Fibroblast of villous mesenchyme (primary cell): ENCODE data around the gene CPSF3. TPM values are rescaled to one million over a fixed set of nuclear protein-coding genes. Genes with fewer than 3 reads are reported as not detected.
A peak's percentile ranks its signal among the peaks of the same experiment; 100 is the strongest.

Experiments used
- DNase-seq: peaks from one replicate; pipeline ENCODE4 v3.0.0-alpha.2; 2010; ENCODE audit warnings: low read depth
- H3K4me3 ChIP-seq: 2 replicates; pipeline ENCODE4 v1.5.1; 2011; ENCODE audit warnings: low read depth, mild to moderate bottlenecking, low read length
- CTCF ChIP-seq: IDR thresholded peaks from 2 replicates; pipeline ENCODE4 v1.5.1; 2012; ENCODE audit warnings: low read depth, mild to moderate bottlenecking, low read length; ENCODE audit not compliant: insufficient read depth
- total RNA-seq: library from RNA; depleted of rRNA; stranded (reverse); fragments of >200 nt; gene quantifications from 2 replicates; pipeline ENCODE4 v1.2.3, GENCODE V29; 2012

Gene CPSF3
- total RNA-seq, 1 donor: 68.2 TPM

- H3K4me3 ChIP-seq: no peak overlapping the region
- no peak for DNase-seq
- no peak for TF ChIP-seq CTCF
These were observed 34.2 kb upstream of the CPSF3 start for GRCh38 chr2:9388950-9389911.

- TF ChIP-seq CTCF: no peak
- H3K4me3 ChIP-seq: no peak overlapping the region
- no peak for DNase-seq
These were observed 33.2 kb upstream of the CPSF3 start for GRCh38 chr2:9390151-9390850.

GRCh38 chr2:9390991-9391390 is 32.5 kb upstream of the CPSF3 start:
- no peak for TF ChIP-seq CTCF
- H3K4me3 ChIP-seq: no peak overlapping the region
- no peak for DNase-seq

GRCh38 chr2:9391961-9392720 is 31.3 kb upstream of the CPSF3 start:
- H3K4me3 ChIP-seq: no peak overlapping the region
- no peak for DNase-seq
- TF ChIP-seq CTCF: no peak

GRCh38 chr2:9392898-9393765 is 30.3 kb upstream of the CPSF3 start:
- peak; percentile 22 for DNase-seq
- no peak overlapping the region for H3K4me3 ChIP-seq
- no peak for TF ChIP-seq CTCF

- H3K4me3 ChIP-seq: no peak overlapping the region
- TF ChIP-seq CTCF: no peak
- DNase-seq: no peak
These were observed 28.6 kb upstream of the CPSF3 start for GRCh38 chr2:9394816-9395215.
